BE2C (cell line): ENCODE results near the gene GLTP.

Experiments used
- DNase-seq: peaks from one replicate; pipeline ENCODE4 v3.0.0-alpha.2; 2020
- H3K27me3 ChIP-seq: fragments of 250-450 bp; sonication (Bioruptor Pico); 2 replicates; pipeline ENCODE4 v1.5.1; 2020; ENCODE audit warnings: mild to moderate bottlenecking
- H3K36me3 ChIP-seq: fragments of 250-450 bp; sonication (Bioruptor Pico); 2 replicates; pipeline ENCODE4 v1.5.1; 2020; ENCODE audit warnings: mild to moderate bottlenecking
- H3K4me1 ChIP-seq: fragments of 250-450 bp; sonication (Bioruptor Pico); 2 replicates; pipeline ENCODE4 v1.5.1; 2020
- H3K4me3 ChIP-seq: 2 replicates; pipeline ENCODE4 v1.5.1; 2011; ENCODE audit warnings: low read depth, low read length
- H3K9me3 ChIP-seq: fragments of 250-450 bp; sonication (Bioruptor Pico); 2 replicates; pipeline ENCODE4 v1.5.1; 2020
- CTCF ChIP-seq: IDR thresholded peaks from 2 replicates; pipeline ENCODE4 v1.5.1; 2012; ENCODE audit warnings: mild to moderate bottlenecking, low read depth, low read length

GLTP gene

GRCh38 chr12:109817627-109818231 lies 62.6 kb downstream of the GLTP start:
- no peaks in the 10 kb centered on the region for H3K9me3 ChIP-seq
- no peak for TF ChIP-seq CTCF
- no peaks in the 10 kb centered on the region for H3K4me1 ChIP-seq
- H3K27me3 ChIP-seq = peaks cover 3% of the 10 kb centered on the region; the same call in 1 of the 2 replicates
- no peak for DNase-seq
- no peak overlapping the region for H3K4me3 ChIP-seq
- H3K36me3 ChIP-seq = no peaks in the 10 kb centered on the region

- Histone ChIP-seq H3K27me3 (peaks cover 3% of the 10 kb centered on the region; the same call in 1 of the 2 replicates), H3K36me3 (no peaks in the 10 kb centered on the region), H3K9me3 (no peaks in the 10 kb centered on the region), H3K4me3 (no peak overlapping the region), H3K4me1 (no peaks in the 10 kb centered on the region)
- DNase-seq = no peak
- no peak for TF ChIP-seq CTCF
Observed at GRCh38 chr12:109816870-109817269, 63.5 kb downstream of the GLTP start.

- no peak for TF ChIP-seq CTCF
- Histone ChIP-seq H3K9me3 (no peaks in the 10 kb centered on the region), H3K4me3 (no peak overlapping the region), H3K4me1 (no peaks in the 10 kb centered on the region), H3K36me3 (no peaks in the 10 kb centered on the region), H3K27me3 (peaks cover 3% of the 10 kb centered on the region; the same call in 1 of the 2 replicates)
- no peak for DNase-seq
Observed at GRCh38 chr12:109815757-109816617, 64.4 kb downstream of the GLTP start.

GRCh38 chr12:109815225-109815624 lies 65.1 kb downstream of the GLTP start:
- no peaks in the 10 kb centered on the region for H3K36me3 ChIP-seq
- no peak overlapping the region for H3K4me3 ChIP-seq
- DNase-seq = no peak
- no peak for TF ChIP-seq CTCF
- no peaks in the 10 kb centered on the region; the same call in 1 of the 2 replicates for H3K27me3 ChIP-seq
- H3K4me1 ChIP-seq = no peaks in the 10 kb centered on the region
- H3K9me3 ChIP-seq = no peaks in the 10 kb centered on the region

- H3K9me3 ChIP-seq = no peaks in the 10 kb centered on the region
Observed at GRCh38 chr12:109814600-109815150, 65.7 kb downstream of the GLTP start.

More at GRCh38 chr12:109814600-109815150, 65.7 kb downstream of the GLTP start:
- Histone ChIP-seq H3K4me3 (no peak overlapping the region), H3K27me3 (no peaks in the 10 kb centered on the region; the same call in 1 of the 2 replicates), H3K36me3 (no peaks in the 10 kb centered on the region), H3K4me1 (no peaks in the 10 kb centered on the region)
- no peak for DNase-seq
- TF ChIP-seq CTCF = no peak
